Posterior vena cava (tissue), 2 donors: ENCODE measurements around the gene CNP. TPM values are rescaled to one million over a fixed set of nuclear protein-coding genes. Genes with fewer than 3 reads are reported as not detected.
"Not testable (repeated sequence)": the region's sequence is repeated elsewhere in the genome, so short reads cannot be mapped to it uniquely, and the experiment has no call there.

Experiments
- DNase-seq: peaks from one replicate; pipeline ENCODE4 v3.0.0-alpha.2; 2020; ENCODE audit warnings: low spot score
- intact Hi-C, 2 donors: fragments of 100-400 bp; cut with DNase I; formaldehyde crosslinking; loops; one replicate each; pipeline versions ENCODE4 v1.14.1 to v1.14.2; 2022 to 2023
- total RNA-seq, 2 donors: library from RNA; stranded (reverse); fragmentation: NEBNext Ultra II Directional; extraction: Animal tissue kit (Norgen Biotek cat#: 25700); gene quantifications; one replicate each; pipeline ENCODE4 v1.2.1, GENCODE V29; 2021
- donor health status: DM: yes; HTN: yes; CAD: no.
- donor health status: DM: yes; HTN: yes; CAD: no.

CNP gene
- total RNA-seq, 2 donors from 2014 or later, result 53.6 to 53.9 TPM

DNA sequence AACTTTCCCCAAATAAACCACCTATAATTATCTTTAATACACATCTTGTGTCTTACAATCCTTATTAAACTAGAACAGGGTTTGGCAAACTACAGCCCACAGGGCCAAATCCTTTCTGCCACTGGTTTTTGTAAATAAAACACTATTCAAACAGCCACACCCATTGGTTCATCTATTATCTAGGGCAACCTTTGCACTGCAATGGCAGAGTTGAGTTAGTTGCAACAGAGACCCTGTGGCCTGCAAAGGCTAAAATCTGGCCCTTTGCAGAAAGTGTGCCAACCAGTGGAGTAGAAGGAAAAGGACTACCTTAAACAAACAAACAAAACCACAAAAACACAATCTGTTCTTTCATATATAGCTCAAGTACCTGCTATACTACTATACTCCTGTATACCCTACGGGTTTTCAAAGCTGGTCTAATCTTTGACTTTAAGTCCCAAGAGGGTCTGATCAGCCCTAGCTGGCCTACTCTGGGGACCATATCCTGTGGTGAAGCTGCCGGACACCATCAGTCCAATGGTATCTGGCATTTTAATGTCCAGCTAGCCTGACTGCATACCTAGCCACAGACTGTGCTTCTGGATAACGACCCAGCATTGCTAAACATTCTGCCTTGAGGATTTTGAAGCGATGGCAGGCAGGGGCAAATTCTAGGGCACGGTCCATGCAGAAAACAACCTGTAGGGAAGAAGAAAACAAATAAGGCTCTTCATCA is 23.3 kb downstream of the CNP start:
- no peak for DNase-seq

DNA sequence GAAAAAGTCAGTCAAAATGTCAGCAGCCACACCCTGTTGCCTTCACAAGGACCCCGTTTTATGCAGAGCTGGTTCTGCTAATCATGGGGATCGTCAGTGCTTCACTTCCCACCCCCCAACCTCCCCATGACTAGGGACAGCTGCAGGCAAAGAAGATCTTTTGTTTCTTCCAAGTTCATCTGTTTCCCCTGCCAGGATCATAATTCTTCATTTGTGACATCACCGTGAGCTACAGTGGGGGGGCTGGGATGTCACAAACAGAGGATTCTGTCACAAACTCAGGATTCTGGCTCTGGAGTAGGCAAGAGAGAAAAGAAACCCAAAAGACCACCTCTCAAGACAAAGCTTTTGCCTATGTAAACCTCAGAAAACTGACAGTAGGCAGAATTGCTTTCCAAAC is 26.0 kb downstream of the CNP start:
- intact Hi-C loops, result no loop called here
- no peak for DNase-seq

More for the DNA sequence above, 23.3 kb downstream of the CNP start:
- intact Hi-C loops, result no loop called here

DNA sequence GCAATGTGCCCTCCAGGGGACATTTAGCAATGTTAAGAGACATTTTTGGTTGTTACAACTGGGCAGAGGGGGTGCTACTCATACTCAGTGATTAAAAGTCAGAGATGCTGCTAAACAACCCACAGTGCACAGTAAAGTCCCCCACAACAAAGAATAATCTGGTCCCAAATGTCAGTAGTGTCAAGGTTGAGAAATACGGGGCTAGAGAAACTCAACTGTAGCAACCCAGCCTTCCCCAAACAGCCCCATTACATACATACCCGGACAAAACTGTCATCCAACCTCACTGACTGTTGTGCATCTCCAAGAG is 30.2 kb downstream of the CNP start:
- intact Hi-C loops, result no loop called here
- DNase-seq, result no peak

DNA sequence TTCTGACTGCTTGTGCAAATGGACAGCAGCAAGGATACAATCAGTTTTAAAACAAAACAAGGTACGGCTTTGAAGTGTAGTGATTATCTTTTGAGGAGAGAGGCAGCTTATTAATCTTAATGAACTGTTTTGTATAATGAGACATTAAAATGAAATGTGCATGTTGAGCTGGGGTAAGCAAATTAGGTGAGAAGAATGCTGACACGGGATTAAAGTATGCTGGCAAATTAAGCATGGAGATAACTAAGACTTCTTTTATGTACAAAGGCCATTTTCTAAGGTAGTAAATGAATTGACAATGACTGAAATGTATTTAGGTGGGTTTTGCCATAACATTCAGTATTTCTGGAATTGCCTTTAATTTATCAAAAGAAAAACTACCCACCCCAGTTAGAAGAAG is 31.9 kb downstream of the CNP start:
- DNase-seq, result no peak
- intact Hi-C loops, result no loop called here

GRCh38 chr17:42000413-42001133 is 34.0 kb downstream of the CNP start:
- intact Hi-C loops, result no loop called here
- DNase-seq, result no peak

- DNase-seq, result no peak
- intact Hi-C loops, result no loop called here
Measured at GRCh38 chr17:42001729-42002128, 35.1 kb downstream of the CNP start.

DNA sequence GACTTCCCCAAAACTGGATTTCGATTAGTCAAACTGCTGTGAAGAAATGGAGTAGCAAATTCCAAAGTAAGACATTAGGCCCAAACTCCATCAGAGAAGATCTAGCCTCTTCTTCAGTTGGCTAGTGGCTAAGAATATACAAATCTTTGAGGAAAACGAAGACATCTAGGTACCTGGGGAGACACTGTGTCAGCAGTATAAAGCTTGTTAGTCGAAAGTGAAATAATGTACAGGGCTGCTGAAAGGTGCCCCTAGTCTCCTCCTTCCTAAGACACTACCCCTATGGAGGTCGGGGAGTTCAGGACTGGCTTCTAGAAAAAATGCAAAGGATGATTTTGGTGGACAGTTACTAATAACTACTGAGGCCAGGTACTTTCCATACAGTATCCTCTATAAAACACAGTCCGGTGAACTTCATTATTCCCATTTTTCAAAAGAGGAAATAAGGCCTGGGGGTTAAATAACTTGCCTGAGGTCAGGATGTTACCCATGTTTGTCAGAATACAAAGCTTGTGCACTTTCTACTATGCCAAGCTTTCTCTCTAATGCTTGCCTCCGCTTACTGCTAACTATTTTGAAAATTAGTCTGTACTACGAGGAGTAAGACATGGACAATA is 35.7 kb downstream of the CNP start:
- intact Hi-C loops, result no loop called here
- DNase-seq, result no peak

- DNase-seq, result no peak
- intact Hi-C loops, result no loop called here
Measured at GRCh38 chr17:42002792-42003301, 36.3 kb downstream of the CNP start.

DNA sequence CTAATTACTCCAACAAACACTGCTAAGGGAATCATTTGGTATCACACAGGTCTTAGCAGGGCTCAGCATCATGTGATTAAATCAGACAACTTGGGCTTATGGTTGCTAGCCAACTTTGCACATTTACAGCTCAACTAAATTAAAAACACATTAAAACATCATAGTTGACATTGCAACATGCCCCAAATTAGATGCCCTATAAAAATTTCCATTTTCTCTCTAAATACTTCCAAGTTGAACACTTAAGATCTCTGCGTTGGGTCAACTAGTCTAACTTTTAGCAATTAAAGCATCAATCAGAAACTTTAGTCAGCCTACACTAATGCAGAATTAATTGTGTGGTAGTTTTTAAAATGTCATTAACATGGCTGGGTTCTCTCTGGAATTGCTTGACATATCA is 38.6 kb downstream of the CNP start:
- intact Hi-C loops, result no loop called here
- no peak for DNase-seq

DNA sequence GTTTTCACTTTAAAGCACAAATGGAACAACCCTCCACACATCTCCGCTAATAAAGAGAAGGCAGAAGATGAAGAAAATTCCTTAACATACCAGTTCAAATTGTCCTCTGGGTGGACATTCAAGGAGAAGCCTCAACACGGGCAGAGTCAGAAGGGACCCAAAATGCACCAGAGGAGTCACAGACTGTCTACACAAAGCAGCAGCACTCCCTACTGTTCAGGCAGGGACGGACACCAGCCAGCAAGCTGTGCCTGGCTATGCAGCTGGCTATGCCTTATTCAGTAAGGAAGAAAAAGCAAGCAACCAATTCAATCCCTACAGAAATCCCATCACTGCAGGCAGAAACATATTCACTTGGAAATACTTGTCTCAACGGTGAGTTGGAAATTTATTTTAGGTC is 42.6 kb downstream of the CNP start:
- DNase-seq, result no peak
- intact Hi-C loops, result no loop called here

DNA sequence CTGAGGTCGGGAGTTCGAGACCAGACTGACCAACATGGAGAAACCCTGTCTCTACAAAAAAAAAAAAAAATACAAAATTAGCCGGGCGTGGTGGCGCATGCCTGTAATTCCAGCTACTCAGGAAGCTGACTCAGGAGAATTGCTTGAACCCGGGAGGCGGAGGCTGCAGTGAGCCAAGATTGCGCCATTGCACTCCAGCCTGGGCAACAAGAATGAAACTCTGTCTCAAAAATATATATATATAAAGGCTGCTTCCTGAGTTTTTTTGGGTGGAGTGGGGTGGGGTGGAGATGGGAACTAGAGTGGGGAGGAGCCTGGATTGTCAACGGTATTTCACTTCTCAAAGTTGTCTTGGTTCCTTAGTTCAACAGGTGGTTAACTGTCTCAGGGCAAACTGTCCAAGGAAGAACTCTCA is 43.7 kb downstream of the CNP start:
- DNase-seq, intact Hi-C loops: not testable (repeated sequence)

DNA sequence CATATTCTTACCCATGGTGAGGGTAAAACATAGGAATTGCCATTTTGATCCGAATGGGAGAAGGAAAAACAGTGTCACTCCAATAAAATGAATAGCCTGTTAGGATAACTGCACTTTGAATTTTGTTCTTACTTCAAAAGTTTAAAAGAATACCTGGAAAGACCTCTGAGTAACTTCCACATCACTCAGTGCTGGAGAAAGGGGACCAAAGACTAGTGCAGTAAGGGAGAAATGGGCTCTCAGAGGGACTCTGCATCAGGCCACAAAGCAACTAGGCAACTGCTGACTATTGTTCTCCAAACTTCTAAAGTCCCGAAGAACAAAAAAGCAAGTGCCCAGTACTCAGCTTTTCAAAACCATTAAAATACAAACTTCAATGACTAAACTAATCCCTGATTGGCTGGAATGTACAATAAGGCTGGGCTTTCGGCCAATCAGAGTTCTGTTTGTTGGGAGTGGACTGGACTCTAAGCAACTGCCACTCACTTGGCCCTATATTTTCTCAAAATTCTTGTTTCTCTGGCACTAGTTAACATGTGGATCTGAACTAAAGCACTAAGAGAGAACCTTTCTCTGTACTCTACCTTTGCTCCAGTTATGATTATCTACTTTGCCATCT is 44.4 kb downstream of the CNP start:
- intact Hi-C loops, result no loop called here
- no peak for DNase-seq

GRCh38 chr17:42012363-42012762 is 45.8 kb downstream of the CNP start:
- intact Hi-C loops, DNase-seq: not testable (repeated sequence)

DNA sequence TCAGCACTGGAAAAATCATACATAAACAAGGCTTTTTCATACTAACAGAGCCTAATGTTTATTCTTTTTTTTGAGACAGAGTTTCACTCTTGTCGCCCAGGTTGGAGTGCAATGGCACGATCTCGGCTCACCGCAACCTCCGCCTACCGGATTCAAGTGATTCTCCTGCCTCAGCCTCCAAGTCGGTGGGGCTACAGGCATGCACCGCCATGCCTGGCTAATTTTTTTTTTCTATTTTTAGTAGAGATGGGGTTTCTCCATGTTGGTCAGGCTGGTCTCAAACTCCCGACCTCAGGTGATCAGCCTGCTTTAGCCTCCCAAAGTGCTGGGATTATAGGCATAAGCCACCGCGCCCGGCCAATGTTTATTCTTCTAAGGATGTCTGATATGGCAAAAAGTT is 47.1 kb downstream of the CNP start:
- intact Hi-C loops, result not testable (repeated sequence)

DNA sequence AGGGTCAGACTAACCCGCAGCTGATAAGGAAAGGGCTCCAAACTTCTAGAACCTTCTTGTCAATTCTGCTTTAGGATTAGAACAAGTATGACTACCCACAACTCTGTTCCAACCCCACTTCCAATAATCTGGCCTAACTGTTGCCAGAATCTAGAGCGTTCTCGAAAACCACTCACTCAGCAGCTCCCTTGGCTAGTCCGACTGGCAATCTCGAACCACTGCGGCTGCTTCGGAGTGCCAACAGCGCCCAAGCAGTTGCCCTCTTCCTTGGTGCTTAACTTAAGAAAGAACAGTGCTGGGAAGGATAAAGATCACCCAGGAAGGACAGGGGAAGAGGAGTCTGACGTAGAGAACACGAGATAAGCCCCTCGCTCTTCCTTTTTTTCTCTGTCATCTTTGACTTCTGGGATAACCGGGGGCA is 49.8 kb downstream of the CNP start:
- no peak for DNase-seq
- intact Hi-C loops, result loop anchor here in 1 of 2 donors (5.0 kb wide), 1 partner anchor 1981 kb away; no protein-coding TSS in a partner anchor

More for the DNA sequence above, 47.1 kb downstream of the CNP start:
- not testable (repeated sequence) for DNase-seq

DNA sequence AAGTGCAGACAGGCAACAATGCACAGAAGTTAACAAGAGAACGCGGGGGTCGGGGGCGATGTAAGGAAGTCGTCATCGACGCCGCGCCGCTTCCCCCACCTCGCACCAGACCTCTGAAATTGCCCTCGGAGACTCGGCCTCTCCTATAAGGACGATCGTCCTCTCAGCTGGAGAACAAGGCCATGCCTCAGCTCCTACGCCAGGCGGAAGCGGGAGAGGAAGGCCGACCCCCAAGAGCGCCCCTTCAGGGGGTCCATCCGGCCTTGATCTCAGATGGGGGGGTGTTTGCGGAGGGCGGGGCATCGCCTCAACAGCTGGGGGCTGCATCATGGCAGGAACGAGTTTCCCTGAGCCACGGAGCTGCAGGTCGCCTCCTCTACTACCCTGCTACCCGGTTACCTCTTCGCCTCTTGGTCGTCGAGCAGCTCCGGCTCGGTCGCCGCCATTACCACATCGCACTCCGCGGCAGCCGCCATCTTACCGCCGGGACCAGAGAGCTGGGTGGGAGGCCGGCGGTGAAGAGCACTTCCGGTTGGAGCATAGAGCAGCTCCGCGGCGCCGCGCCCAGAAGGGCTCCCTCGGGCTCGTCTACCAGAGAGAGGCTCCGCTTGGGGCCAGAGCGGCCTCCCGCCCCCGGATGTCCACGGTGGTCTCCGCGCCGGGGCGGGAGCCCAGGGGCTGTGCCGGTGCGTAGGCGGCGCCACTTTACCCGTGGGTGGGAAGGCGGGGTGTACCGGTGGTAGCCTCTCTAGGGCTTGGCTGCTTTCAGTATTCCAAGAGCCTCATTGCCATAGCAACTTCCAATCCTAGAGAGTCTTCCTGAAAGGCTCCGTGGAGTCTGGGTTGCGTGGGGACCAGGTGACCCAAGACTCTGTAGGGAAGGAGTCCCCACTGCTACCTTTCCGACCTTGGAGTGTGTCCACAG is 50.6 kb downstream of the CNP start, which contains the start of gene DNAJC7:
TSS of gene DNAJC7 (minus strand) at position 499 of the 925 bp plus-strand sequence. CDS start at position 476, 23 bp downstream.
- peak; percentile 98 for DNase-seq
- intact Hi-C loops, result loop anchor here in 1 of 2 donors (5.0 kb wide), 1 partner anchor 1980 kb away; no protein-coding TSS in a partner anchor

DNA sequence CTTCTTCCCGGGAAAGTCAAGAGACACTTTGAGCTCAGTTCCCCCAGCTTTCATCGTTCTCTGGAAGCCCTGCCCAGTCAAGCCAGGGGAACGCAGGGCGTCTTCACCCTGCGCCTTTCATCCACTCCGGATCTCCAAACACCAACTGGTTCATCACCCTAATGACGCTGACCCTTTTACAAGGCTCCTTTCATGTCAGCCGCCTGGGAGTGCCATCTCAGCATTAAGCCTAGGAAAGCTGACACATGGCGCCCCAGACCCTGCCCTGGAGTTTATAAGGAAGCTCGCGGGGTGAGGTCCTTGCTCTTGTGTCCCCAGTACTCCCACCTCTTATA is 51.2 kb downstream of the CNP start:
- DNase-seq, result no peak
- intact Hi-C loops, result loop anchor here in 1 of 2 donors (5.0 kb wide), 1 partner anchor 1979 kb away; no protein-coding TSS in a partner anchor

DNA sequence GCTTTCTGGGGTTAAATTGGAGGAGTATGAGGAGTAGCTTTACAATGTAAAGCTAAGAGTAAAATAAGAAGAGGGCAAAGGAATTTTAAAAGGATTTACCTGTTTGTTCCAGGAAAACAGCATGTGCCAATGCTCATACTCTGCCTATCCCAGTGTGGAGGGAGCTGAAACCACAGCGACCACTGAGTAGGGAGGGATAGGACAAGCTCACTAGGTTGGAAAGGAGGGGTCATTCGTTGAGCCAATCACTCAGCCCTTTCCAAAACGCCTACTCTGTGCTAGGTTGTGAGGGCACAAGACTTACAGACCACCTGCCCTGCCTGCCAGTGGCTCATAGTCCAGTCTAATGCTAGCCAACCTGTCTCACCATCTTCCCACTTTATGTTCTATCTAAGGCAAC is 51.7 kb downstream of the CNP start:
- no peak for DNase-seq
- intact Hi-C loops, result loop anchor here in 1 of 2 donors (5.0 kb wide), 1 partner anchor 1979 kb away; no protein-coding TSS in a partner anchor

DNA sequence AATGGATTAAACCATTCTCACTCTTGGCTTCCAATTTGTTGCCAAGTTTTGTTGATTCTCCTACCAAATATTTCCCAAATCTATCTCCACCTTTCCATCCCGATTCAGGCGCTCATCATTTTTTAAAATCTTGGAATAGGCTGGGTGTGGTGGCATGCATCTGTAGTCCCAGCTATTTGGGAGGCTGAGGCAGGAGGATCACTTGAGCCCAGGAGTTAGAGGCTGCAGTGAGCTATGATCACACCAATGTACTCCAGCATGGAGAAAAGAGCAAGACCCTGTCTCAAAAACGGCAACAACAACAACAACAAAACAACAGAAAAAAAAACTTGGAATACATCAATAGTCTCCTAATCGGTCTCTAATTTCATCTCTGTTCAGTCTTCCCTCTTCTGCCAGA is 52.4 kb downstream of the CNP start:
- intact Hi-C loops, result loop anchor here in 1 of 2 donors (5.0 kb wide), 1 partner anchor 1978 kb away; no protein-coding TSS in a partner anchor
- DNase-seq, result no peak
